GM18951 (cell line): Measurements from ENCODE around the gene NLRP9.

Experiments
- POLR2A ChIP-seq: IDR thresholded peaks from 4 replicates; pipeline ENCODE4 v1.6.1; 2011; ENCODE audit warnings: mild to moderate bottlenecking; ENCODE audit not compliant: insufficient read length, insufficient read depth; ENCODE audit errors: extremely low read depth
- in situ Hi-C: fragments of 300-500 bp; cut with MboI; formaldehyde crosslinking; loops from one replicate; pipeline ENCODE4 v1.12.0; 2022; ENCODE audit warnings: low sequenced_read_pairs, mixed read lengths, inconsistent platforms; ENCODE audit not compliant: unreplicated experiment

NLRP9 gene

DNA sequence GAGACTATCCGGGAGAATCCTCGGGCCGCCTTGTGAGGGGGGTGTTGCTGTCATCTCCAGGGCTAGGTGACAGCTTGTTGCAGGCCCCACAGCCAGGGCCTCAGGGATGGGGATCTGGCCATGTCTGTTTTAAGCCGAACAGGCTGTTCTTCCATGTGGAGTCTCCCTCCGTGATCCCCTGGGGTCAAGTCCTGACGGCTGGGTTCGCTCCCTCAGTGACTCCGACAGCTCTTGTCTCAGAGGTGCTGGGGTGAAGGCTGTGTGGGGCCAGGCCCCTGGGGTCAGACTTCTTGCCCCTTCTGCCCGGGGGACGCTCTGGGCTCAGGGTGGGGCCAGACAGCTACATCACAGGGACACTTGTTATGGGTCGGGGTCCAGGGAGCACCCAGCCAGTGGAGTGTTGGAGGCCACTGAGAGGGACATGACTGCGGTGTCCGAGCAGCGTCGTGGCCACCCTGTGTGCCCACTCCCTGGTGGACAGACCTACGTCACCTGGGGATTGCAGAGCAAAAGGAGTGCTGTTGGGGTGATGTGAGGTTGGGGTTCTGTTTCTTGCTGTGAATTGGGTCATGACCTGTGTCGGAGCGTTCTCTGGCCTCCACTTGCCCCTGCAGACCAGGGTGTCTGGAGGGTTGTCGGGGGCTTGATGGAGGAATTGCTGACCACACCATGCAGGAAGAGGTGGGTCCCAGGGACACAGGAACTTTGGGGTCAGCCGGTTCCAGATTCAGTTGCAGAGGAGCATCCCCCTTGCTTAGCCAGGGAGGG lies 41.7 kb downstream of the NLRP9 start:
- no peak for TF ChIP-seq POLR2A
- in situ Hi-C loops: no loop called here

DNA sequence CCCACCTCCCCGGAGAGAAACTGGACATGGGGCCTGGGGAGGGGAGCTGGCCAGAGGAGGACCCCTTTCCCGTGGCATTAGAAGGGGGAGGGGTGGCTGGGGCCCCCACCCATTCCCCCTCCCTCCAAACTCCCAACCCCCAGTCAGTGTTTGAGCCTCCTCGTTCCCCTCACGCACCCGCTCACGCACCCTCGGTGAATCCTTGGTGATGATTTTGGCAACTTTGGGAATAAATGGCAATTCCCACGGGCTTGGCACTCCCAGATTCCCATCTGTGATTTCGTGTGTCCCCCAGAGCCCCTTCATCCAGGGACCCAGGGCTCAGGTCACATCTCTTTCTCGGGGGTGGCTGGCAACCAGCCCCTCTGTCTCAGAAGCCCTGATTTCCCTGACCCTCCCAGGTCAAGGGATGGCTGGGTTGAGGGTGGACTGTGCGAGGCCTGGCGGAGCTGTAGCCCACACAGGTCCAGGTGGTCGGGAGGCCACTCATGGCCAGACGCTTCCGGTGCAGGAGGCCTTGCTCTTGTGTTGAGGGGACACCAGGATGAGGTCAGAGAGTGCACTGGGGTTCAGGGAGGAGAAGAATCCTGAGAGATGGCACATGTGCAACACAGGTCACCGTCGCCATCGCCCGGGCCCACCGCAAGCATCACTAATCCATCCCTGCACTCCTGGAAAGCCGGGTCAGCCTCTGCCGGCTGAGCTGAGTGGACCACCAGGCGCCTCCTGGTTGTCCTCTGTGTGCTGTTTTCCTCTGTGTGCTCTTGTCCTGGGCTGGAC lies 42.5 kb downstream of the NLRP9 start:
- TF ChIP-seq POLR2A: no peak
- in situ Hi-C loops: no loop called here

DNA sequence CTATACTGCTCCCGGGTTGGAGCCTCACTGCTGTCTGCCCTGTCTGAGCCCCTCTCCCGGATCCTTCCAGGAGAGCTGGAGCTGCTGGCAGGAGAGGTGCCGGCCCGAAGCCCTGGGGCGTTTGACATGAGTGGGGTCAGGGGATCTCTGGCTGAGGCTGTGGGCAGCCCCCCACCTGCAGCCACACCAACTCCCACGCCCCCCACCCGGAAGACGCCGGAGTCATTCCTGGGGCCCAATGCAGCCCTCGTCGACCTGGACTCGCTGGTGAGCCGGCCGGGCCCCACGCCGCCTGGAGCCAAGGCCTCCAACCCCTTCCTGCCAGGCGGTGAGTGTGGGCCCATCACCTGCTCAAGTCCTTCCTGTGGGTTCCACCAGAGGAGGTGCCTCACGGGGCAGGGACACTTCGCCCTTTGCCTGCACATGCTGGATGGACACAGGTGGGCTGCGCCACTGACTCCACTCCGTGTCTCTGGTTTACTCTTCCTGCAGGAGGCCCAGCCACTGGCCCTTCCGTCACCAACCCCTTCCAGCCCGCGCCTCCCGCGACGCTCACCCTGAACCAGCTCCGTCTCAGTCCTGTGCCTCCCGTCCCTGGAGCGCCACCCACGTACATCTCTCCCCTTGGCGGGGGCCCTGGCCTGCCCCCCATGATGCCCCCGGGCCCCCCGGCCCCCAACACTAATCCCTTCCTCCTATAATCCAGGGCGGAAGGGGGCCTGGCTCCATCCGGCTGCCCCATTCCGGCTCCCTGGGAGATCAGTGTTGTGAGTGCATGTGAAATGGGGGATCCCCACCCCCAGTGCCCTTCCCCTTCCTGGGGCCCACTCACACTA lies 43.3 kb downstream of the NLRP9 start:
- TF ChIP-seq POLR2A: no peak
- in situ Hi-C loops: no loop called here

DNA sequence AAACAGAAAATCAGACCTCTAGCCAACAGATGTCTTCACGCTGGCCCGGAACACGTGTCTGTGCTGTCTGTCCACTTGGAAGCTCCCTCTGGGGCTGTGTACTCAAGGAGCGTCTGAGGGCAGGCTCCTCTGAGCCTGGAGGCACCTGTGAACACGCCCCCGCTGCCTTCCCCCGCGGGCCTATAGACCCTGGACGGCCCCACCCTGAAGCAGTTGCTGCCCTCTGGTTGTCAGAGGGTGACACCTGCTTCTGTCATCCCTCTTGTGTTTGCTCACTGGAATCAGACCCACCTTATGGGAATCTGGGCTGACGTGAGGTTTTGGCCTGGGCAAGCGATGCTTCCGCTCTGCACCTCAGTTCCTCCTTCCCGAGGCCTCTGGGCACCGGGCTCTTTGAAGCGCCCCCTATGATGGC lies 44.0 kb downstream of the NLRP9 start:
- no peak for TF ChIP-seq POLR2A
- in situ Hi-C loops: no loop called here

DNA sequence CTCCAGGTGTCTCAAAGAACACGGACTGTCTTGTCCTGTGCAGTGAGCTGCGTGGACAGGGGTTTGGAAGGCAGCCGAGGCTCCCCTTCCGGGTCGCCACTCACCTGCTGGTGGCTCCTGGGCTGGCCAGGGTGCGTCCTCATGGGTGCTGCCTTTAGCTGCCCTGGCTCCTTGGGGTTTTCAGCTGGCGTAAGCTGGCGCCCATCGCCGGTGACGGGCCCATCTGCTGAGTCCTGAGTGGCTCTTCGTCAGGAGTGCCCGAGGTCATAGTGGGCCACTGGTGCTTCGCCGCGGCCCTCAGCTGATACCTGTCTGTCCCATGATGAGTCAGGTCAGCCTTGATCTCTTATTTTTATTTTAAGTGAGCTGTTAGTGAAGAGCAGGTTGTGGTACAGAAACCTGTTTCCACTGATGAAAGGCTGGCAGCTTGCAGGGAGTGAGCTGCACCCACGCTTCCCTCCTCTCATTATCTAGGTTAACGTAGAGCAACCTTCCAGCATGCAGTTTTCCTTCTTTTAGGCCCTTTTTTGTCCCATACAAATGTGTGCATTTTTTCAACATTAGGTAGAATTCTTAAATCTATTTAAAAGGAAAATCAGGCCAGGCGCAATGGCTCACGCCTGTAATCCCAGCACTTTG lies 44.7 kb downstream of the NLRP9 start:
- in situ Hi-C loops: no loop called here

DNA sequence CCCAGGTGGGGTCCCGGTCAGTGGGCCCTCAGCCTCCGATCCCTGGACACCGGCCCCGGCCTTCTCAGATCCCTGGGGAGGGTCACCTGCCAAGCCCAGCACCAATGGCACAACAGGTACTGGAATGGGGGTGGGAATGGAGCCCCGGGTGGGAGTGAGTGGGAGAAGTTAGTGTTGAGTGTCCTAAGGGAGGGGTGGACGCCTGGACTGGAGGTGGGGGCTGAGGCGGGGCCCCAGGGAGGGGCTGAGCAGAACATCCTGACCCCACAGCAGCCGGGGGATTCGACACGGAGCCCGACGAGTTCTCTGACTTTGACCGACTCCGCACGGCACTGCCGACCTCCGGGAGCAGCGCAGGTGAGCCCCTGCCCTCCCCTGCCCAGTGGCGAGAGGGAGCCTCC lies 45.5 kb downstream of the NLRP9 start:
- TF ChIP-seq POLR2A: no peak
- in situ Hi-C loops: no loop called here

More for the DNA sequence above, 44.7 kb downstream of the NLRP9 start:
- no peak for TF ChIP-seq POLR2A

DNA sequence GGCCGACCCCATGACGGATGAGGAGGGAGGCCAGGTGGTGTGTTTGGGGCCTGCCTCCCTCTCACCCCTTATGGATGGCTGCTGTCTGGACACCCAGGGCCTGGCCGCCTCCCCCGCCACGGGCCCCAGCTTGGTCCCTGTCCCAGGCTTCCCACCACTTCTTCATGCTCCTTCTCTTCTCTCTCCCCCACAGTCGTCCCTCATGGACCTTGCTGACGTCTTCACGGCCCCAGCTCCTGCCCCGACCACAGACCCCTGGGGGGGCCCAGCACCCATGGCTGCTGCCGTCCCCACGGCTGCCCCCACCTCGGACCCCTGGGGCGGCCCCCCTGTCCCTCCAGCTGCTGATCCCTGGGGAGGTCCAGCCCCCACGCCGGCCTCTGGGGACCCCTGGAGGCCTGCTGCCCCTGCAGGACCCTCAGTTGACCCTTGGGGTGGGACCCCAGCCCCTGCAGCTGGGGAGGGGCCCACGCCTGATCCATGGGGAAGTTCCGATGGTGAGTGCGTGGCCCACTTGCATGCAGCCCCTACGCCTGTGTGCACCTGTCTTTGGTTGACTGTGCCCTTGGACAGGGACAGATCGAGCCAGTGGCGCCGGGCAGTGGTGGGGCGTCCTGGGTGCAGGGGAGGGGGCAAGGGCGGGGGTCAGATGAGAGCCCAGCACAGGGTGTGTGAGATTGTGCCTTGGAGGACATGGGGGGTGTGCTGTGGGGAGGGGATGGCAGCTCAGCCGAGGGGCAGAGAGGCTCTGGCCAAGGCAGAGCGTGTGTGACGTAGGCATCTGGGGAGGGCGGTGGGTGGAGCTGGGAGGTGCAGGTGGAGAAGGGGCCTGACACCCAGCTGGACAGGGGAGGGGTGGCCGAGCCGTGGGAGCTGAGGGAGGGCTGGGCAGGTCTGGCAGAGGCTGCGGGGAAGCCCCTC lies 46.4 kb downstream of the NLRP9 start:
- no peak for TF ChIP-seq POLR2A
- in situ Hi-C loops: no loop called here

DNA sequence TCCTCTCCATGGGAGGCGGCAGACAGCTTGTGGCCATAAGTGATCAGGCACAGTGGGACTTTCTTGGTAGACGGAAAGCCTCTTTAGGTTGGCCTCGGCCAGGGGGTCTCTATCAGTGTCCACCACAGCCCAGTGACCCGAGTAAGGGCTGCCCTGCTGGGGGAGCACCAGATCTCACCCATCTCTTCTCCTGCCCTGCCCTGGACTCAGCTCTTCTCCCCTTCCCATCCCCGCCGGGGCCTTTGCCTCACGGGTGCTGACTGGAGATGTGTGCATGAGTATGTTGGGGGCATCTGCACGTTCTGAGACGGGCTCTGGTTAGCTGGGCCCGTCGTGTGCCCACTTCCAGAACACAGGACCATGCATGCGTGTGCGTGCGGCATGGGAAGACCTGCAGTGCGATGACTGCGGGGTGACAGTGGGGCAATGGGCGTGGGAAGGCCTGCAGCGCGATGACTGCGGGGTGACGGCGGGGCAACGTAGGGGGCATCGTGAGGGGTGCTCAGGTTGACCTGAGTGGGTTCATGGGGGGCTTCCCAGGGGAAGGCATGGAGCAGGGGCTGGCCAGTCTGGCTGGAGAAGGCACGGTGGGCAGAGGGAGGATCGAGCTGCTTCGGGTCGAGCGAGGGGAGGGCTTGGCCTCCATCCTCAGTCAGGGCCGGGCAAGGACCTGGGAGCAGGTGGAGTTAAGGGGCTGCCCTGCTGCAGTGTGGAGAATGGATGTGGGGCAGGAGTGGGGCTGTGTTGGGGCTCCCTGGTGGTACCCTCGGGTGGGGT lies 47.2 kb downstream of the NLRP9 start:
- in situ Hi-C loops: no loop called here
- no peak for TF ChIP-seq POLR2A

DNA sequence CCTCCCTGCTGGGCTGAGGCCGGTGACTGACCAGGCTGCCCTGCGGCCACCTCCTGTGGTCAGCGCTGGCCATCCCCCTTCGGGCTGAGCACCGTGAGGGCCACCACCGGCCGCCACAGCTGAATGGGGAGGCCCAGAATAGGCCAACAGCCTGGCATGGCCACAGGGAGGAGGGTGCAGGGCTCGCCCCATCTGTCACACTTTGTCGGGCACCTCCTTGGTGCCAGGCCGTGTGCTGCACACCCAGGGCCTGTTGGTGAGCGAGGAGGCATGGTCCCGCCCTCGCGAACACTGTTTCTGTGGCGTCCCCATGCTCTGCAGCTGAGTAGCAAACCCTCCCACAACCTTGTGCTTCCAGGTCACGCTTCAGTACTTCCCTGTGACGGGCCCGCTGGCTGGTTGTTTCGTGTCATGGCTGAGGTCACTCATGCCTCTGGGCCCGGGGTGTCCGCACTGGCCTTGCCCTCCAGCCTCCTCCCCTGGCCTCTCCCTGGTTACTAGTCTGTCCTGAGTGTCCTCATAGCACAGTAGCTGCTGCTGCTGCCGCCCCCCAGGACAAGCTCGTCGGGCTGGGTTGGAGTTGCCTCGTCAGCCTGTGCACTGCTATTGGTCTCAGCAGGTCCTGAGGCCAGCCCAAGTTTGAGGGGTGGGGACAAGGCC lies 48.0 kb downstream of the NLRP9 start:
- no peak for TF ChIP-seq POLR2A
- in situ Hi-C loops: no loop called here

DNA sequence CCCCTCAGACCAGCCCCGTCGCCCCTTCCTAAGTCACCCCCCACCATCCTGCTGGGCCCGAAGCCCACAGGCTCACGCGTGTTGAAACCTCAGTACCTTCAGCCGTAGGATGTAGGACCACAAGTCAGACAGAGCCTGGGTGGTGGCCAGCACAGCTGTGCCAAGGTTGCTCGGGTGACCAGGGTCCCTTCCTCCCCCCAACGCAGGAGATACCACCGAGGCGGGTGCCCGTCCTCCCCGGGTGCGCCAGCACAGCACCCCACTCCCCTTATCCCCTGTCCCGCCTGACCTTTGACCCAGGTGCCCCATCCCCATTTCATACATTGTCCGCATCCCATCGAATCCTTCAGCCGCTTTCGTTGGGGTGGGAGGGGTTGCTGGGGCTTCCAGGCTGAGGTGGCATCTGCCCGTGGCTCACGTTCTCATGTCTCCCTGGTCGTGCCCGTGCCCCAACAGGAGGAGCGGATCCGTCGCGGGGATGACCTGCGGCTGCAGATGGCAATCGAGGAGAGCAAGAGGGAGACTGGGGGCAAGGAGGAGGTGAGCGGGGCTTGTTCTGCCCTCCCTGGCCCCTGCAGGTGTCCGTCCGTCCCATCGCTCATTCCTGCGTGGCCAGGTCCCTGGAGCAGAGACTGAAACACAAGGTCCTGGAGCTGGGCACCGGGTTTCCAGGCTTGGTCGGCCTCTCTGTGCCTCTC lies 48.6 kb downstream of the NLRP9 start:
- TF ChIP-seq POLR2A: no peak
- in situ Hi-C loops: no loop called here

DNA sequence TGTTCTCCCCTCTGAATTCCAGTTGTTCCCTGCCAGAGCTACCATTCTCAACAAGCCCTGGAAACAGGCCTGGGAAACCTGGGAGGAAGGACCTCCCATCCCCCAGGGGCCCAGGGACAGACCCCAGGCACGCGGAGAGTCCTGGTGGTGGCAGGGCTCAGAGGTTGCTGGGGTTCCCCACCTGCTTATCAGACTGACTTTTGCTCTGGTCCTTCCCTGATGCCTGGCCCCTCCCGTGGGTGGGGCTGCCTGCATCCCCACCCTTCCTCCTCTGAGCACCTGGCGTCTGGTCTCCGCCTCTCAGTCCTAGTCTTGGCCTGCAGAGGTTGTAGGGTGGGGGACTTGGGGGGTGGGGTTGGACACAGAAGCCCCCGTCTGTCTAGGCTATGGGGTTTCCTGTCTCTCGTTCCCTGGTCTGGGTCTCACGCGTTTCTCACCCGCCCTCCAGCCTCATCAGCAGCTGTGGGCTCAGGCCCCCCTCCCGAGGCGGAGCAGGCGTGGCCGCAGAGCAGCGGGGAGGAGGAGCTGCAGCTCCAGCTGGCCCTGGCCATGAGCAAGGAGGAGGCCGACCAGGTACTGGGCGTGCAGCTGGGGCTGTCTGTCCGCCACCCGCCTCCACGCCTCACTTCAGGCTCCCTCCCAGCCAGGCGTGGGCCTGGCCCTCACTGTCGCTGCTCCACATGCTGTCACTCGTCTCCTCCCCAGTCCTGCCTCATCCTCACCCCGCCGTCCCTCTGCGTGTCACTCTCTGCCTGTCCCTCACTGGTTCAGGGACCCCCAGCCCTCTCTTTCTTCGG lies 49.6 kb downstream of the NLRP9 start:
- no peak for TF ChIP-seq POLR2A
- in situ Hi-C loops: no loop called here
